K562 (cell line): ENCODE results near the gene SAMD15.

Experiments used
- EP300 ChIP-seq: IDR thresholded peaks from 2 replicates; pipeline ENCODE4 v1.6.1; 2012; ENCODE audit warnings: low read length, improper control_type of control experiment
- MTA3 ChIP-seq: fragments of 450-650 bp; formaldehyde crosslinking; IDR thresholded peaks from 2 replicates; pipeline ENCODE4 v1.6.1; 2017; ENCODE audit warnings: mild to moderate bottlenecking, borderline replicate concordance
- PRPF4 ChIP-seq: fragments of 200-400 bp; formaldehyde crosslinking; IDR thresholded peaks from one replicate; pipeline ENCODE4 v1.6.1; 2017; ENCODE audit warnings: low read length, low read depth, mild to moderate bottlenecking; ENCODE audit not compliant: insufficient read depth, poor library complexity, severe bottlenecking
- SIN3A ChIP-seq, 2 experiments: fragments of 150-350 bp in 1 of 2; IDR thresholded peaks; 2 replicates each; pipeline ENCODE4 v1.6.1; 2011 to 2016; ENCODE audit warnings: borderline replicate concordance in 2 of 2, low read depth in 2 of 2, low read length in 2 of 2, mild to moderate bottlenecking in 2 of 2, moderate library complexity in 2 of 2; ENCODE audit not compliant: control insufficient read depth in 1 of 2

- TF ChIP-seq MTA3 = no peak
- TF ChIP-seq PRPF4 = no peak
- TF ChIP-seq EP300 = no peak
- TF ChIP-seq SIN3A (IDR thresholded peaks at IDR 0.05; ENCODE audit: borderline replicate concordance in 2 of 2, control insufficient read depth in 1 of 2, low read depth in 2 of 2, low read length in 2 of 2) = no peak
Measured at GRCh38 chr14:77421201-77421600, 44.0 kb downstream of the SAMD15 start.
